Suppressor macrophage treated with lipopolysaccharide for 4 hours (primary cell): ENCODE results near the gene KCNF1.

Source experiments
- DNase-seq: peaks from one replicate; pipeline ENCODE4 v3.0.0-alpha.2; 2020

Gene KCNF1

GRCh38 chr2:10905006-10905861, 6.5 kb upstream of the KCNF1 start:
- no peak for DNase-seq

DNA sequence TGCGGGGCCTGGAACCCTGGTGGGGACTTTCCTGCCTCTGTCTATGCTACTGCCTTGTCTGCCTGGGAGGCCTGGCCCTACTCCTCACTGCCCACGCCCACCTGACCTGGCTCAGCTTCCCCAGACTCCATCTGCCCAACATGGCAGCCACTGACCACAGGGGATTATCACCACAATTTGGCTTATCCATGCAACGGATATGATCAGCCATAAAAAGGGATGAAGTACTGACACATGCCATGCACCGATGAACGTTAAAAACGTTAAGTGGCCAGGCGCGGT, 5.9 kb upstream of the KCNF1 start:
- DNase-seq = no peak

GRCh38 chr2:10906926-10907625, 4.7 kb upstream of the KCNF1 start:
- no peak for DNase-seq

DNA sequence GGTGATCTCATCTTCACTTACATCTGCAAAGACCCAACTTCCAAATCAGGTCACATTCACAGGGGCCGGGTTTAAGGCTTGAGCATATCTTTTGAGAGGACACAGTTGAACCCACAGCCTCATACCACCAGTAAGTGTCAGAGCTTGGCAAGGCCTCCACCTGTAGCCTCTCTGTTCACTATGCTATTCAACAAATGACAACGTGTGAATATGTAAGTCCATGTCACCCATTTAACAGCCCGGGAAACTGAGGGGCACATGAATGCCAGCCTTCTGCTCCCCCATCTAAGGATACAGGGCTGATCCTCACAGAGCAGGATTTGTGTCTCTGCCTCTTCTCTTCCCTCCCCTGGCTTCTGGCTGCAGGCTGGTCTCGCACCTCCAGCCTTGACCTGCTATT, 3.5 kb upstream of the KCNF1 start:
- DNase-seq = no peak

DNA sequence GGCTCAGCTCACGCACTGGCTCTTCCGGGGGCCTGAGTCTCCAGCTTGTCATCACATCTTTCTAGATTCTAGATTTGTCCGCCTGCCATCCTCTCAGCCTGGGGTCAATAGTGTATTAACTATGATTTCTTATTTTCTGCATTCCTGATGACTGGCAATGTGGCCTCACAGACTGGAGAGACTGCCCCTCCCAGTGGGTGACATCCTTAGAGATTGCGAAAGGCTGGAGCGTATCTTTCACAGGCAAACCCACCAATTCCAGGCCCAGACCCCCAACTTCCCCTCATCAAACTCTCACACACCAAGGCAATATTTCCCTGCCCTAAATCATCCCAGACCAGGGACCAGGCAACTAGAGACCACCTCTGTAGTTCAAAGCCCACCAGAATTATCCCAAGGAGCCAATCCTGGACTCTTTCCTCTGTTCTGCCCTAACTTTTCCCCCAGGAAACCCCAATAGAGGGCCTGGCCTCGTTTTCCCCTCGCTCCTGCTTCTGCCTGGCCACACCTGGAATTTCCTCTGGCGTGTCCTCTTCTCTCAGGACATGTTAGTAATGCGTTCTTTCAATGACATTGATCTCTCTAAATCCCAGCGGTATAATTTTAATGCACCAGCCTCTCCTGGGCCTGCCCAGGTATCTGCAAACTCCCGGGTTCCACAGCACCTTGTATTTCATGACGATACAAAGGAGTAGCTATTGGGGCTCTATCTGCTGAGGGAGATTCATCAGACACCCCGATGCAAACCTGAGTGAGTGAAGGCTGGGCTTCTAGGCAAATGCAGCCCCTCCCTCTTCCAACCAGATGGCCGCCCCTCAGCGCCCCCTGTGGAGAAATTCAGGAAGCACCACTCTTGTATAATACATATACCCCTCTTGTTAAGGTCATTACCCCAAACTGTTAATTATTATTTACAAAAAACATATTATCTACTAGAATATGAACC, 2.4 kb upstream of the KCNF1 start:
- peak; percentile 19 for DNase-seq

DNA sequence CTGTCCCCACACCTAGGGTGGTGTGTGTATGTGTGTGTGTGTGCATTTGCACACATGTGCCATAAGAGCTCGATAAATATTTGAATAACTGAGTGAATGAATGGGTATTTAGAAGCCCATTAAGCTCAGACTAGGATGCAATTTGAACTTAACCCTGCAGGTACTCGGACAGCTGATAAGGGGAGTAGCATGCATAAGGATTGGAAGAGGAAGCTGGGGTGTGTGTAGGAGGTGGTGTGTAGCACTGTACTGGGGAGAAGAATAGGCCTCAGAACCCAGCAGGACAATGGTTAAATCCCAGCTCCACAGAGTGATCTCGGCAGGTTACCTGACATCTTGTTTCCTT, 1.8 kb upstream of the KCNF1 start:
- DNase-seq = no peak

- DNase-seq = no peak
These were observed 1.1 kb upstream of the KCNF1 start for GRCh38 chr2:10910625-10911024.

DNA sequence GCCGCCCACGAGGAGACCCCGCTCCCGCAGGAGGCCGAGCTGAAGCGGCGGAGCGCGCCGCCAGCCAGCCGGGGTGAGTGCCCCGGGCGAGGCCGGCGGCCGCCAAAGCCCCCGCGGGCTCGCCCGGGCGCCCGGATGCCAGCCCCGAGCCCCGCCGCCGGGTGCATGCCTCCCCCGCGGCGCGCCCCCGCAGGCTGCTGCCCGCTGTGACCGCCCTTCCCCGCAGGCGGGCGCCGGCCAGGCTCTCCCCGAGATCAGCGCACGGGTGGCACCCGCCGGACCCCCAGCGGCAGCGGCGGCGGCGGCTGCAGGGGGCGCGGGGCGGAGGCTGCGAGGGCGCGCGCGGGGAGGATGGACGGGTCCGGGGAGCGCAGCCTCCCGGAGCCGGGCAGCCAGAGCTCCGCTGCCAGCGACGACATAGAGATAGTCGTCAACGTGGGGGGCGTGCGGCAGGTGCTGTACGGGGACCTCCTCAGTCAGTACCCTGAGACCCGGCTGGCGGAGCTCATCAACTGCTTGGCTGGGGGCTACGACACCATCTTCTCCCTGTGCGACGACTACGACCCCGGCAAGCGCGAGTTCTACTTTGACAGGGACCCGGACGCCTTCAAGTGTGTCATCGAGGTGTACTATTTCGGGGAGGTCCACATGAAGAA, 470 bp downstream of the KCNF1 start:
- no peak for DNase-seq

DNA sequence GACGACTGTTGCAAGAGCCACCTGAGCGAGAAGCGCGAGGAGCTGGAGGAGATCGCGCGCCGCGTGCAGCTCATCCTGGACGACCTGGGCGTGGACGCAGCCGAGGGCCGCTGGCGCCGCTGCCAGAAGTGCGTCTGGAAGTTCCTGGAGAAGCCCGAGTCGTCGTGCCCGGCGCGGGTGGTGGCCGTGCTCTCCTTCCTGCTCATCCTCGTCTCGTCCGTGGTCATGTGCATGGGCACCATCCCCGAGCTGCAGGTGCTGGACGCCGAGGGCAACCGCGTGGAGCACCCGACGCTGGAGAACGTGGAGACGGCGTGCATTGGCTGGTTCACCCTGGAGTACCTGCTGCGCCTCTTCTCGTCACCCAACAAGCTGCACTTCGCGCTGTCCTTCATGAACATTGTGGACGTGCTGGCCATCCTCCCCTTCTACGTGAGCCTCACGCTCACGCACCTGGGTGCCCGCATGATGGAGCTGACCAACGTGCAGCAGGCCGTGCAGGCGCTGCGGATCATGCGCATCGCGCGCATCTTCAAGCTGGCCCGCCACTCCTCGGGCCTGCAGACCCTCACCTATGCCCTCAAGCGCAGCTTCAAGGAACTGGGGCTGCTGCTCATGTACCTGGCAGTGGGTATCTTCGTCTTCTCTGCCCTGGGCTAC, 1.2 kb downstream of the KCNF1 start:
- no peak for DNase-seq

GRCh38 chr2:10913501-10914271, 2.0 kb downstream of the KCNF1 start:
- no peak for DNase-seq

GRCh38 chr2:10914272-10914693, 2.5 kb downstream of the KCNF1 start:
- no peak for DNase-seq

DNA sequence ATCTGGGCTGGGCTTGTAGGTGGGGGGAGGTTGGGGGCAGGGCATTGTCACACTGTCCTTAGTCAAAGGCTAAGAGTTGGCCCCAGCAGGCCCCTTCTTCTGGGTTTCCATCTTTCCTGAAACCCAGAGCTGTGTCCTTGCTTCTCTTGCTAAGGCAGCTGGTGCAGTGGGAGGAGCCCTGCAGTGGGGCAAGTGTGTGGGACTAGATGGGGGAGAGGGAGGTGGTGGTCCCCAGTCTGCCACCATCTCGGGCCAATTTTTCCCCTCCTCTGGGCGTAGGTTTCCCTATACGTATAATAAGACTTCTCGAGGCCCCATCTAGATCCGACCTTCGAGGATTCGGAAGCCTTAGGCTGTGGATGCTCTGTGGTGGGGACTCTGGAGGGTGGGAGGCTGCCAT, 3.5 kb downstream of the KCNF1 start:
- DNase-seq = no peak

- no peak for DNase-seq
These were observed 4.1 kb downstream of the KCNF1 start for GRCh38 chr2:10915731-10916276.

- DNase-seq = no peak
These were observed 5.2 kb downstream of the KCNF1 start for GRCh38 chr2:10916953-10917352.

- no peak for DNase-seq
These were observed 6.2 kb downstream of the KCNF1 start for GRCh38 chr2:10917927-10918326.

DNA sequence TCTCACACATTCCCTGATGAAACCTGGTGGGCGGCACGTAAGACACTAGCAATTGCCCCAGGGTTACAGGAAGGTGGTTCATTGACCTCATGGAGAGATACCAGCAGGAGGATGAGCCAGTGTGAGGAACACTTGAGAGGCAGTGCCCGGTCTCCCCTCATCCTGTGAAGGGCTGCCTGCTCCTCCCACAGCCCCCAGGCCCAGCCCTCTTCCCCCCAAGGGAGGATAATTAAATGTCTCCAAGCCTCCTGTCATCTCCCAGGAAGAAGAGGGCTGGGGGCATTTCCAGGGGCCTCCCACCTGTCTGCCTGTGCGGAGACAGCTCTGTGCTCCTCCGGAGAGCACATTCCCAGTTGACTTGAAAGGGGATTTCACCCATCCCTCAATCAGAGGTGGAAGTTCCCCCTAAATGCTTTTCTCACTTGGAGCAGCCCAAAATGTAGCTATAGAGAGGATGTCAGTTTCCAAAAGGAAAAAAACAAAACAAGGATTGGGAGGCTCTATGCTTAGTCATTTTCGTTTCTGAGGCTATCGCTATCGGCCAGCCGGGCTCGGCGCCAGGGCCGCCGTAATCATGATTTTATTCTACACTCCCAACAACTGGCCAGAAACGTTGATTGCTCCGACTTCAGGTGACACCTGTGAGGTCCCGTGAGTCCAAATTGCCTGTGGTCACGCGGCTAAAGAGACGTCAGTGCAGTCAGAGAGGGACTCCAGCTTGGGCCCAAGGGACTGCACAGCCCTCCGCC, 7.1 kb downstream of the KCNF1 start:
- DNase-seq = no peak

DNA sequence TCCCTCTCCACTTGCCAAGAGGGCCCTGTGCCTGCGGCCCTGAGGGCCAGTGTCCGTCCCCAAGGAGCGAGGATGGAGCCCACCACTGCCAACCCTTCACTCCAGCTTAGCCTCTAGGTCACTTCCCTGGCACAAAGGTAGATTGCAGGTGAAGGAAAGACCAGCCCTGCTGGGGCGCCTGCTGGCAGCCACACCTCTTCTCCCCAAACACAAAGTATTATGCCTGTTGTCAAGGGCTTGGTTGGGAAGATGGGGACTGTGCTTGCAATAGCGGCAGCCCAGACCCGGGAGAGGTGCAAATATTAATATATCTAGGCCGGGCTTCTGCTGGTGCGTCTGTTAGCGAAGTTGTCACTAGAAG, 7.7 kb downstream of the KCNF1 start:
- no peak for DNase-seq

DNA sequence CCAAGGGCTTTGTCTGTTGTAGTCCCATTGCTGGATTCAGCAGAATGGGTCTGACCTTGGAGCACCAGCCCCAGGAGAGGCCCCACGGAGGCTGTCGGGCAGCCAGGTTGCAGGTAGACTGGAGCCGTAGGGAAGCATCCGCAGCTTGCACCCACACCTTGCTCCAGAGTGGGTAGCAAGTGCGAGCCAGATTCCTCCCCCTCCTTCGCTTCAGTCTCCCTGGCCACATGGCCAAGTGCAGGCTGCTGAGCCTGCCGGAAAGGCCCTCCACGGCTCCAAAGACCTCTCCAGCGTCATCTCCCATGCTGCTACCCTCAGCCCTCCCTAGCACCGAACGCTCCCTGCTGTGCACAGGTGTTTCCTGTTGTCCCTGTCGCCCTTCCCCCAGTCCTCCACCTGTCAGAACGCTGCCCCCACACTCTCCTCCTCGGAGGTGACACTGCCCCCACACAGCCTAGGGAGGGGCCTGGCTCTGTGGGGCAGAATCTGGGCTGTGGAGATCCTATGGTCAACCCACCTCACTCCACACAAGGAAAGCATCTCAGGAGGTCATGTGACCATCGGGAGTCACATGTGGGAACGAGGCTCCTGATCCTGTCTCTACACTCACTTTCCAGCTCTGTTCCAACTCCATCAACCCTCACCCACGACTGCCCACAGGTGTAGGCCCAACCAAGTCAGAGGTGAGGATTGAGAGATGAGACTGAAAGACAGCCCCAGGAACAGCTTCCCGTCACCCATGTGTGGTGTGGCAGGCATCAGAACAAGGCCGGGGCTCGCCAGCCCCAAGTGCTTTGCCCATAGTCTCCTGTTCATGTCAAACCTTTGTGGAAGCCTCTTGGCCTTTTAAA, 8.3 kb downstream of the KCNF1 start:
- no peak for DNase-seq

DNA sequence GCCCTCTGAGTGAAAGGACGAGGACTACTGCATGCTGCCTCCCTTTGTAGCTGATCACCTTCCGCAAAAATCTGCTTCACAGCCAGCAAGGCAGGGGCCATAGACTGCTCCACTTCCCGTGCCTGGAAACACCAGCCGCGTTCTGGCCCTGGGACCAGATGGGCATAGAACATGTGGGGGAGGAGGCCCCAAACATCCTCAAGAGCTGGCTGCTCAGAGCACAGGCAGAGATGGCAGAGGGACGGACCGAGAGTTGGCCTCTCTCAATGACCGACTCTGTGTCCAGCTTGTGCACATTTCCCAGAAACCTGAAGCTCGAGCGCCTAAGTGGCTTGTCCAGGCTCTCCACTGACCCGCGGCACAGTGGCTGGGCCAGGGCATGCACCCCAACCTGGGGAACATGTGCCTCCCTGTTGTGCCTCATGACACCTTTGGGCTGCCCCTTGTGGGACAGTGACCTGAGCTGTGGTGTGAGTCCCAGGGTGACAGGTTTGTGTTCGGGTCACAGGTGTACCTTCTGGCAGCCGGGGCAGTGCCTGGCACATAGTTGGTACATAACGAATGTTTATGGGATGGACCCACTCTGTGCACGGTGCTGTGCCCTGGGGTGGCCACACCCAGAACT, 9.1 kb downstream of the KCNF1 start:
- no peak for DNase-seq
